HepG2 (cell line): ENCODE data around the gene UBE2G2. TPM values are rescaled to one million over a fixed set of nuclear protein-coding genes. Genes with fewer than 3 reads are reported as not detected.

Experiments used
- ARID4A ChIP-seq: sonication (generic); formaldehyde crosslinking; IDR thresholded peaks from 2 replicates; pipeline ENCODE4 v1.5.0; 2020; ENCODE audit warnings: mild to moderate bottlenecking, missing genetic modification reagents, borderline replicate concordance
- IKZF4 ChIP-seq: sonication (generic); formaldehyde crosslinking; IDR thresholded peaks from 2 replicates; pipeline ENCODE4 v1.5.1; 2020; ENCODE audit warnings: borderline replicate concordance, mild to moderate bottlenecking, low read depth, missing genetic modification reagents; ENCODE audit errors: not compliant biosample characterization
- KLF6 ChIP-seq: IDR thresholded peaks from 2 replicates; pipeline ENCODE4 v1.8.0; 2016; ENCODE audit warnings: missing biosample characterization, missing genetic modification reagents
- PITX1 ChIP-seq: sonication (generic); formaldehyde crosslinking; IDR thresholded peaks from 2 replicates; pipeline ENCODE4 v1.5.1; 2020; ENCODE audit warnings: mild to moderate bottlenecking, missing genetic modification reagents
- USF2 ChIP-seq, 2 experiments: sonication (generic) in 1 of 2; formaldehyde crosslinking in 1 of 2; IDR thresholded peaks; 2 replicates each; pipeline versions ENCODE4 v1.5.1 to v1.6.1; 2011 to 2020; ENCODE audit warnings: borderline replicate concordance in 1 of 2, low read depth in 1 of 2, low read length in 1 of 2, mild to moderate bottlenecking in 1 of 2, missing genetic modification reagents in 1 of 2, moderate library complexity in 1 of 2
- YEATS4 ChIP-seq: sonication (generic); formaldehyde crosslinking; IDR thresholded peaks from 2 replicates; pipeline ENCODE4 v1.4.0; 2020; ENCODE audit warnings: missing genetic modification reagents, borderline replicate concordance
- ZFX ChIP-seq: sonication (generic); formaldehyde crosslinking; IDR thresholded peaks from 2 replicates; pipeline ENCODE4 v1.4.0; 2020; ENCODE audit warnings: mild to moderate bottlenecking, low read depth, missing genetic modification reagents, moderate library complexity
- ZNF280B ChIP-seq: sonication (generic); formaldehyde crosslinking; IDR thresholded peaks from 2 replicates; pipeline ENCODE4 v1.5.0; 2020; ENCODE audit warnings: missing genetic modification reagents, mild to moderate bottlenecking, borderline replicate concordance
- ZNF281 ChIP-seq: sonication (generic); formaldehyde crosslinking; IDR thresholded peaks from 2 replicates; pipeline ENCODE4 v1.4.0; 2020; ENCODE audit warnings: missing genetic modification reagents, borderline replicate concordance
- ZNF576 ChIP-seq: sonication (generic); formaldehyde crosslinking; IDR thresholded peaks from 2 replicates; pipeline ENCODE4 v1.4.0; 2020; ENCODE audit warnings: mild to moderate bottlenecking, missing genetic modification reagents
- ZNF616 ChIP-seq: sonication (generic); formaldehyde crosslinking; IDR thresholded peaks from 2 replicates; pipeline ENCODE4 v1.5.0; 2020; ENCODE audit warnings: low read depth, mild to moderate bottlenecking, missing genetic modification reagents
- ZSCAN25 ChIP-seq: sonication (generic); formaldehyde crosslinking; IDR thresholded peaks from 2 replicates; pipeline ENCODE4 v1.8.0; 2022; ENCODE audit warnings: mild to moderate bottlenecking, missing genetic modification reagents
- polyA plus RNA-seq, 8 experiments: library from polyadenylated mRNA; depleted of rRNA in 3 of 8; stranded (reverse) in 7 of 8; unstranded in 1 of 8; fragments of >200 nt; fragmentation: Illumina TruSeq in 4 of 8; extraction: Trizol in 4 of 8; gene quantifications; 2 replicates each; pipeline versions ENCODE4 v1.2.1 to v1.2.3, GENCODE V29; 2011 to 2016; ENCODE audit warnings: low read depth in 4 of 8, missing spikeins in 1 of 8, mixed read lengths in 1 of 8; ENCODE audit not compliant: insufficient read depth in 1 of 8
- total RNA-seq, 5 experiments: library from RNA; depleted of rRNA; stranded (reverse); fragments of >200 nt; fragmentation: Illumina TruSeq; extraction: Trizol; gene quantifications; 2 replicates each; pipeline ENCODE4 v1.2.3, GENCODE V29; 2016; ENCODE audit warnings: low read depth in 1 of 5

The UBE2G2 gene
- total and polyA plus RNA-seq, 2 of the 13 experiments (the other 11 are each of a cell fraction or from before 2014, with no cell fraction given), result 55.4 to 92.0 TPM

GRCh38 chr21:44836666-44837471 is 35.2 kb upstream of the UBE2G2 start (continued):
- TF ChIP-seq ZNF576 (CRISPR knock-in tag) (no peak), ZNF616 (0 out of 2 replicates have a peak, but pooled peaks have one; percentile 57), KLF6 (0 out of 2 replicates have a peak, but pooled peaks have one; percentile 33), ZNF281 (CRISPR knock-in tag) (peak; percentile 29; the same call in 1 of the 2 replicates), ZNF280B (0 out of 2 replicates have a peak, but pooled peaks have one; percentile 17), IKZF4 (peak; percentile 42), ZSCAN25 (0 out of 2 replicates have a peak, but pooled peaks have one; percentile 24), YEATS4 (CRISPR knock-in tag) (0 out of 2 replicates have a peak, but pooled peaks have one; percentile 46), ZFX (CRISPR knock-in tag) (peak; percentile 27; the same call in 1 of the 2 replicates), ARID4A (CRISPR knock-in tag) (peak; percentile 34; the same call in 1 of the 2 replicates), PITX1 (CRISPR knock-in tag) (0 out of 2 replicates have a peak, but pooled peaks have one; percentile 31), USF2 (IDR thresholded peaks at IDR 0.05; ENCODE audit: low read depth, low read length) (peak; percentile 60), USF2 (CRISPR knock-in tag; IDR thresholded peaks at IDR 0.05; ENCODE audit: borderline replicate concordance) (peak; percentile 79; the same call in 1 of the 2 replicates)
